GM23248 (cell line): ENCODE results near the gene GALM.

Source experiments
- EZH2 ChIP-seq: fragments of 200-600 bp; sonication (generic); IDR thresholded peaks from 2 replicates; pipeline ENCODE4 v1.6.1; 2018; ENCODE audit warnings: antibody characterized with exemption, mild to moderate bottlenecking; ENCODE audit not compliant: insufficient read depth, poor library complexity, severe bottlenecking
- EZH2phosphoT487 ChIP-seq: fragments of 200-600 bp; sonication (generic); IDR thresholded peaks from 2 replicates; pipeline ENCODE4 v1.6.1; 2018; ENCODE audit warnings: antibody characterized with exemption, moderate library complexity, mild to moderate bottlenecking, low read depth; ENCODE audit not compliant: insufficient read depth

DNA sequence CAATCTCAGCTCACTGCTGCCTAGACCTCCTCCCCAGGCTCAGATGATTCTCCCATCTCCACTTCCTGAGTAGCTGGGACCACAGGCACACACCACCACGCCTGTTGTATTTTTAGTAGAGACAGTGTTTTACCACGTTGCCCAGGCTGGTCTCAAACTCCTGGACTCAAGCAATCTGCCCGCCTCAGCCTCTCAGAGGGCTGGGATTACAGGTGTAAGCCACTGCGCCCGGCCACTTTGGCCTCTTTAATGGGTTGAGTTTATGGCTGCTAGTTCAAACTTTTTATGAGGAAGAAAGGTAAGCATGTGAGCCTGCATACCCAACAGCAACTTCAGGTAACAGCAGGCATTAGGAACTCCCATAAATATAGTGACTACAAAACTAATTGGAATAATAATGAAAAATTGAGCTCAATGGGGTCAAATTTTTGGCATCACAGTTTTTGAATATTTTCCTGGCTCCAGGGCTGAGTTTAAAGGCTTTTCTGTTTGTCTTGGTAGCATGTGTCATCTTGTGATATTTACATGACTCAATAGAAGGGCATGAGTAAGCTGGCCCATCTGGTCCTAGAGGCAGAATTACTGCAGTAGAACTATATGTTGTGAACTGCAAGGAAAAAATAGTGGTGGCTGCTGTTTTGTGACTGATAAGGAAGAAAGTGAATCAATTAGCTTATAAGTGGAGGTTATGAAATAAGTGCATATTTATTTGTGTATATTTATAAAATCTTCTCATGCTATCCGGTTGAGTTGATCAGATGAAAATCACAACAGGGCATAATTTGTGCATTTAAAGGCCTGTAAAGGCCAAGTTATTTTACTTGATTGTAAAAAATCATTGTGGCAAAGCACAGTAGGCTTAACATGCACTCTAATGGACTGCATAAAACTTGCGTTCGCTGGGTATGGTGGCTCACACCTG lies 24.8 kb downstream of the GALM start:
- TF ChIP-seq EZH2phosphoT487 (no peak), EZH2 (no peak)
